Spleen (tissue), 11 donors: ENCODE measurements around the gene SAFB. TPM values are rescaled to one million over a fixed set of nuclear protein-coding genes. Genes with fewer than 3 reads are reported as not detected.

Source experiments
- DNase-seq: peaks from one replicate; pipeline ENCODE4 v3.0.0-alpha.2; 2020
- H3K27ac ChIP-seq, 8 donors: fragments of 200-600 bp; sonication (generic) in 7 of 8; 1 replicate in 4 of 8; 2 replicates in 4 of 8; pipeline versions ENCODE4 v1.5.0 to v1.8.0; 2016 to 2021; ENCODE audit warnings: inconsistent platforms in 4 of 8, mild to moderate bottlenecking in 4 of 8, moderate library complexity in 1 of 8
- H3K27me3 ChIP-seq, 7 donors: fragments of 200-600 bp; sonication (generic) in 6 of 7; replicated peaks in 1 of 7; 1 replicate in 4 of 7; 2 replicates in 3 of 7; pipeline versions ENCODE4 v1.5.0 to v1.8.0; 2016 to 2021; ENCODE audit warnings: inconsistent platforms in 3 of 7, mild to moderate bottlenecking in 1 of 7
- H3K36me3 ChIP-seq, 6 donors: fragments of 200-600 bp; sonication (generic) in 5 of 6; 1 replicate in 4 of 6; 2 replicates in 2 of 6; pipeline versions ENCODE4 v1.5.0 to v1.8.0; 2016 to 2021; ENCODE audit warnings: inconsistent platforms in 2 of 6
- H3K4me1 ChIP-seq, 6 donors: fragments of 200-600 bp; sonication (generic) in 5 of 6; 1 replicate in 3 of 6; 2 replicates in 3 of 6; pipeline versions ENCODE4 v1.5.0 to v1.8.0; 2016 to 2021; ENCODE audit warnings: inconsistent platforms in 3 of 6
- H3K4me3 ChIP-seq, 8 donors: fragments of 200-600 bp; sonication (generic) in 7 of 8; 1 replicate in 4 of 8; 2 replicates in 4 of 8; pipeline versions ENCODE4 v1.5.0 to v1.8.0; 2016 to 2021; ENCODE audit warnings: inconsistent platforms in 4 of 8, mild to moderate bottlenecking in 4 of 8, moderate library complexity in 2 of 8
- H3K9me3 ChIP-seq, 8 donors: fragments of 200-600 bp; sonication (generic) in 7 of 8; 1 replicate in 4 of 8; 2 replicates in 4 of 8; pipeline versions ENCODE4 v1.5.0 to v1.8.0; 2016 to 2021; ENCODE audit warnings: inconsistent platforms in 4 of 8
- POLR2A ChIP-seq, 3 donors: fragments of 450-650 bp; IDR thresholded peaks; one replicate each; pipeline ENCODE4 v1.5.1; 2017; ENCODE audit warnings: antibody characterized with exemption in 3 of 3, mild to moderate bottlenecking in 1 of 3
- POLR2AphosphoS5 ChIP-seq, 3 donors: sonication (generic); formaldehyde crosslinking; IDR thresholded peaks; one replicate each; pipeline ENCODE4 v1.5.1; 2017; ENCODE audit warnings: antibody characterized with exemption in 3 of 3
- WGBS, 5 donors: extraction: QIAGEN DNeasy Blood & Tissue Kit in 3 of 5; methylation state at CpG; one replicate each; pipeline versions ENCODE4 v1.1.5 to v1.1.7; 2013 to 2018; 5-methylcytosine and 5-hydroxymethylcytosine counted together
- intact Hi-C: fragments of 100-400 bp; cut with DNase I; formaldehyde crosslinking; loops from one replicate; pipeline ENCODE4 v1.15.0; 2023; ENCODE audit warnings: low total_unique reads
- polyA plus RNA-seq, 3 donors: library from polyadenylated mRNA; stranded (reverse); fragments of 200-250 nt; gene quantifications; one replicate each; pipeline ENCODE4 v1.2.1, GENCODE V29; 2013
- total RNA-seq, 7 donors: library from RNA; depleted of rRNA in 3 of 7; stranded (reverse); fragments of >200 nt in 3 of 7; fragmentation: NEBNext Ultra II Directional in 4 of 7; extraction: Animal tissue kit (Norgen Biotek cat#: 25700) in 4 of 7; gene quantifications; one replicate each; pipeline versions ENCODE4 v1.1.0 to v1.2.1, GENCODE V29; 2016 to 2021
- TF ChIP-seq, protein P1 (sequence below), 11 experiments: fragments of 200-600 bp in 7 of 11; fragments of 450-650 bp in 4 of 11; sonication (generic) in 4 of 11; IDR thresholded peaks in 8 of 11; conservative IDR thresholded peaks in 3 of 11; 1 replicate in 7 of 11; 2 replicates in 4 of 11; pipeline versions ENCODE4 v1.4.0 to v1.8.0; 2016 to 2021; ENCODE audit warnings: antibody characterized with exemption in 11 of 11, inconsistent platforms in 4 of 11, mild to moderate bottlenecking in 1 of 11
- donor health status: healthy with polysubstance abuse.
- donor health status: DM: no; HTN: no; CAD: no; lungs with moderate emphysema.
- donor health status: DM: no; HTN: no; CAD: no.
- donor health status: Bipolar disorder and iron deficiency.
- donor health status: healthy.
- donor health status: DM: no; HTN: no; CAD: no.
- donor health status: DM: yes; HTN: yes; CAD: no.

SAFB gene
- total and polyA plus RNA-seq, 10 donors = 41.7 to 161 (median 99.2) TPM

DNA sequence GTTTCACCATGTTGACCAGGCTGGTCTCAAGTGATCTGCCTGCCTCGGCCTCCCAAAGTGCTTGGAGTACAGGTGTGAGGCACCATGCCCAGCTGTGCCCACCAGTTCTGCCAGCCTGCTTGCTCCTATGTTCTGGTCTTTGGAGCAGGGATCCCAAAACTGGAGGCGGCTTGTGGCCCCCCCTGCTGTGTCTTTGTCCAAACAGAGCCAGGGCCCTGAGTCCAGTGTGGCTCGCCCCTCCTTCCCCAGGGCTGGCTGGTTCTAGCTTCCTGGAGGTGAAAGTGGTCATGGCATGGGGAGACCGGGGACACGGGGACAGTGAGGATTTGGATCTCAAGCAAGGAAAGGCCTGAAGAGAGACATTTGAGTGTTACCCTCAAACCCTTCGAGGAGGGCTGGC is 43.6 kb upstream of the SAFB start:
- TF ChIP-seq POLR2A (IDR thresholded peaks at IDR 0.05) = no peak
- Histone ChIP-seq H3K9me3 (peaks cover 0 to 5% (median 0%) of the 10 kb centered on the region in 8 donors), H3K27ac (no peak overlapping the region), H3K4me1 (peaks cover 0 to 11% (median 7%) of the 10 kb centered on the region in 6 donors), H3K4me3 (no peak overlapping the region), H3K36me3 (peaks cover 0 to 41% (median 11%) of the 10 kb centered on the region in 6 donors), H3K27me3 (no peaks in the 10 kb centered on the region)
- no peak for DNase-seq
- intact Hi-C loops = loop anchor here (5.0 kb wide), 1 partner anchor 532 kb away; no protein-coding TSS in a partner anchor
- 89 to 95% (median 92%) methylated on average over 4 to 6 of the region's 6 CpGs for WGBS, 5 donors

GRCh38 chr19:5579697-5580096 is 43.2 kb upstream of the SAFB start:
- Histone ChIP-seq H3K36me3 (peaks cover 0 to 45% (median 11%) of the 10 kb centered on the region in 6 donors), H3K4me3 (no peak overlapping the region), H3K27me3 (no peaks in the 10 kb centered on the region), H3K4me1 (peaks cover 0 to 11% (median 7%) of the 10 kb centered on the region in 6 donors), H3K9me3 (peaks cover 0 to 5% (median 0%) of the 10 kb centered on the region in 8 donors), H3K27ac (no peak overlapping the region)
- intact Hi-C loops = loop anchor here (5.0 kb wide), 1 partner anchor 532 kb away; no protein-coding TSS in a partner anchor
- TF ChIP-seq, protein P1, sequence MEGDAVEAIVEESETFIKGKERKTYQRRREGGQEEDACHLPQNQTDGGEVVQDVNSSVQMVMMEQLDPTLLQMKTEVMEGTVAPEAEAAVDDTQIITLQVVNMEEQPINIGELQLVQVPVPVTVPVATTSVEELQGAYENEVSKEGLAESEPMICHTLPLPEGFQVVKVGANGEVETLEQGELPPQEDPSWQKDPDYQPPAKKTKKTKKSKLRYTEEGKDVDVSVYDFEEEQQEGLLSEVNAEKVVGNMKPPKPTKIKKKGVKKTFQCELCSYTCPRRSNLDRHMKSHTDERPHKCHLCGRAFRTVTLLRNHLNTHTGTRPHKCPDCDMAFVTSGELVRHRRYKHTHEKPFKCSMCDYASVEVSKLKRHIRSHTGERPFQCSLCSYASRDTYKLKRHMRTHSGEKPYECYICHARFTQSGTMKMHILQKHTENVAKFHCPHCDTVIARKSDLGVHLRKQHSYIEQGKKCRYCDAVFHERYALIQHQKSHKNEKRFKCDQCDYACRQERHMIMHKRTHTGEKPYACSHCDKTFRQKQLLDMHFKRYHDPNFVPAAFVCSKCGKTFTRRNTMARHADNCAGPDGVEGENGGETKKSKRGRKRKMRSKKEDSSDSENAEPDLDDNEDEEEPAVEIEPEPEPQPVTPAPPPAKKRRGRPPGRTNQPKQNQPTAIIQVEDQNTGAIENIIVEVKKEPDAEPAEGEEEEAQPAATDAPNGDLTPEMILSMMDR (IDR thresholded peaks at IDR 0.05 in 8 of 11, conservative IDR thresholded peaks at IDR 0.05 in 3 of 11) = no peak
- TF ChIP-seq POLR2AphosphoS5 (IDR thresholded peaks at IDR 0.05) (no peak), POLR2A (IDR thresholded peaks at IDR 0.05) (no peak)
- DNase-seq = no peak
- WGBS, 5 donors = 93 to 96% (median 95%) methylated on average over 6 to 7 of the region's 7 CpGs

DNA sequence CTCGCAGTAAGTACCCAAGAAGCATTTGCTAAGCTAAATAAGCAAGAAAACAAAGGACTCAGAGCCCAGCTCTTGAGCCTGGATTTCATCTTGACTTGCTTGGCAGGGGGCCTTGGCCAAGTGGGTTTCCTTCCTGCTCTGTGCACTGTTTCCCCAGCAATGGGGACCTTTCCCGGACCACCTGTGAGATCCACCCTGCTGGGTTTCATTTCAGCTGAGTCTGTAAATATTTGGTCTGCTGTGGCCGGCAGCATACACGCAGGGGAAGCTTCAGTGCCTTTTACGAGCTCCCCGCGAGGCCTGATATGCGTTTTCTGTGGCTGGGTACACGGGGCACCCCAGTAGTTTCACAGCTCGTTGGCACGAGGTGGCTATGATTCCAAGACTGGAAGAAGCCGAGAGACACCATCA is 42.7 kb upstream of the SAFB start:
- Histone ChIP-seq H3K27me3 (no peaks in the 10 kb centered on the region), H3K9me3 (peaks cover 0 to under 1% (median 0%) of the 10 kb centered on the region in 8 donors), H3K4me3 (no peak overlapping the region), H3K27ac (no peak overlapping the region), H3K4me1 (peaks cover 0 to 12% (median 8%) of the 10 kb centered on the region in 6 donors), H3K36me3 (peaks cover 0 to 48% (median 11%) of the 10 kb centered on the region in 6 donors)
- no peak for DNase-seq
- TF ChIP-seq, protein P1 (IDR thresholded peaks at IDR 0.05 in 8 of 11, conservative IDR thresholded peaks at IDR 0.05 in 3 of 11) = no peak
- TF ChIP-seq POLR2A (IDR thresholded peaks at IDR 0.05) = no peak
- no peak for TF ChIP-seq POLR2AphosphoS5 (IDR thresholded peaks at IDR 0.05)
- intact Hi-C loops = no loop called here
- WGBS, 5 donors = 49 to 64% (median 57%) methylated on average over 11 to 12 of the region's 12 CpGs

- 17 to 43% (median 29%) methylated on average over 20 to 29 of the region's 29 CpGs for WGBS, 5 donors
These were observed 37.2 kb upstream of the SAFB start for GRCh38 chr19:5585461-5586299.

More at GRCh38 chr19:5585461-5586299, 37.2 kb upstream of the SAFB start:
- Histone ChIP-seq H3K4me1 (peaks cover 6 to 24% (median 13%) of the 10 kb centered on the region in 6 donors), H3K4me3 (no peak overlapping the region), H3K27me3 (no peaks in the 10 kb centered on the region), H3K36me3 (peaks cover 6 to 95% (median 56%) of the 10 kb centered on the region in 6 donors), H3K9me3 (no peaks in the 10 kb centered on the region), H3K27ac (peak overlapping the region in 5 of 8 donors; percentile 8 to 59 (median 19))
- TF ChIP-seq POLR2A (IDR thresholded peaks at IDR 0.05) (no peak), POLR2AphosphoS5 (IDR thresholded peaks at IDR 0.05) (peak in 2 of 3 donors; percentile 33 to 59)
- TF ChIP-seq, protein P1 (IDR thresholded peaks at IDR 0.05 in 8 of 11, conservative IDR thresholded peaks at IDR 0.05 in 3 of 11) = no peak
- no peak for DNase-seq
- intact Hi-C loops = no loop called here
